Neural cell (in vitro differentiated cells): ENCODE data around the gene RELN.

Source experiments
- CTCF ChIP-seq: fragments of 450-650 bp; IDR thresholded peaks from 2 replicates; pipeline ENCODE4 v1.5.1; 2014; ENCODE audit warnings: antibody characterized with exemption, mild to moderate bottlenecking, moderate library complexity; ENCODE audit not compliant: poor library complexity, severe bottlenecking
- EP300 ChIP-seq: fragments of 450-650 bp; conservative IDR thresholded peaks from 2 replicates; pipeline ENCODE4 v1.6.1; 2014; ENCODE audit warnings: antibody characterized with exemption, mild to moderate bottlenecking, moderate library complexity; ENCODE audit not compliant: poor library complexity, severe bottlenecking
- EZH2 ChIP-seq: fragments of 200-600, 300-800 bp; shearing (Covaris generic), sonication (generic); IDR thresholded peaks from 2 replicates; pipeline ENCODE4 v1.6.1; 2014; ENCODE audit warnings: antibody characterized with exemption, low read length, borderline replicate concordance, mild to moderate bottlenecking; ENCODE audit not compliant: insufficient read depth, poor library complexity, severe bottlenecking
- POLR2AphosphoS5 ChIP-seq: IDR thresholded peaks from 2 replicates; pipeline ENCODE4 v1.6.1; 2012
- SMC3 ChIP-seq: fragments of 450-650 bp; conservative IDR thresholded peaks from 2 replicates; pipeline ENCODE4 v1.6.1; 2014; ENCODE audit warnings: antibody characterized with exemption, mild to moderate bottlenecking, moderate library complexity; ENCODE audit not compliant: poor library complexity
- TAF1 ChIP-seq: IDR thresholded peaks from 2 replicates; pipeline ENCODE4 v1.6.1; 2012; ENCODE audit warnings: low read depth
- TF ChIP-seq, protein P1 (sequence below): IDR thresholded peaks from 2 replicates; pipeline ENCODE4 v1.6.1; 2012; ENCODE audit warnings: borderline replicate concordance

DNA sequence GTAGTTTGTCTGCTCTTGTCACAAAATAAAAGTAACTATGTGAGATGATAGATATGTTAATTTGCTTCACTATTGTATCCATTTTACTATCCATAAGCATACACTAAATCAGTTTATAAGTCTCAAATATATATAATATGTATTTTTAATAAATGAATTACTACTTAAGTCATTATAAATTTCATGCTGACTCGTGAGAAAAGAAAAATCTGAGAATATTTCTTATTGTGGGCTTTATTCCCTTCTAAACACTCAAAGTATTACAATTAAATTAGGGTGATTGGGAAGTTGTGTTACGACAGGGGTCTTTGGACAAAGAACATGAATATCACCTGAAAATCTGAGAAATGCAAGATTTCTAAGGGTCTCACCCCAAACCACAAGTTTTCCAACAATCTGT is 48.7 kb upstream of the RELN start:
- TF ChIP-seq CTCF (no peak), TAF1 (no peak), POLR2AphosphoS5 (no peak), EZH2 (no peak), EP300 (no peak), SMC3 (no peak)
- TF ChIP-seq, protein P1, sequence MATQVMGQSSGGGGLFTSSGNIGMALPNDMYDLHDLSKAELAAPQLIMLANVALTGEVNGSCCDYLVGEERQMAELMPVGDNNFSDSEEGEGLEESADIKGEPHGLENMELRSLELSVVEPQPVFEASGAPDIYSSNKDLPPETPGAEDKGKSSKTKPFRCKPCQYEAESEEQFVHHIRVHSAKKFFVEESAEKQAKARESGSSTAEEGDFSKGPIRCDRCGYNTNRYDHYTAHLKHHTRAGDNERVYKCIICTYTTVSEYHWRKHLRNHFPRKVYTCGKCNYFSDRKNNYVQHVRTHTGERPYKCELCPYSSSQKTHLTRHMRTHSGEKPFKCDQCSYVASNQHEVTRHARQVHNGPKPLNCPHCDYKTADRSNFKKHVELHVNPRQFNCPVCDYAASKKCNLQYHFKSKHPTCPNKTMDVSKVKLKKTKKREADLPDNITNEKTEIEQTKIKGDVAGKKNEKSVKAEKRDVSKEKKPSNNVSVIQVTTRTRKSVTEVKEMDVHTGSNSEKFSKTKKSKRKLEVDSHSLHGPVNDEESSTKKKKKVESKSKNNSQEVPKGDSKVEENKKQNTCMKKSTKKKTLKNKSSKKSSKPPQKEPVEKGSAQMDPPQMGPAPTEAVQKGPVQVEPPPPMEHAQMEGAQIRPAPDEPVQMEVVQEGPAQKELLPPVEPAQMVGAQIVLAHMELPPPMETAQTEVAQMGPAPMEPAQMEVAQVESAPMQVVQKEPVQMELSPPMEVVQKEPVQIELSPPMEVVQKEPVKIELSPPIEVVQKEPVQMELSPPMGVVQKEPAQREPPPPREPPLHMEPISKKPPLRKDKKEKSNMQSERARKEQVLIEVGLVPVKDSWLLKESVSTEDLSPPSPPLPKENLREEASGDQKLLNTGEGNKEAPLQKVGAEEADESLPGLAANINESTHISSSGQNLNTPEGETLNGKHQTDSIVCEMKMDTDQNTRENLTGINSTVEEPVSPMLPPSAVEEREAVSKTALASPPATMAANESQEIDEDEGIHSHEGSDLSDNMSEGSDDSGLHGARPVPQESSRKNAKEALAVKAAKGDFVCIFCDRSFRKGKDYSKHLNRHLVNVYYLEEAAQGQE = no peak
